HG03378 (cell line): ENCODE measurements around the gene STX19.

Source experiments
- ATAC-seq: cut with Tn5 transposase; IDR thresholded peaks from one replicate; pipeline ENCODE4 v1.9.1; 2021; ENCODE audit warnings: mild to moderate bottlenecking, moderate library complexity; ENCODE audit not compliant: unreplicated experiment

The STX19 gene

DNA sequence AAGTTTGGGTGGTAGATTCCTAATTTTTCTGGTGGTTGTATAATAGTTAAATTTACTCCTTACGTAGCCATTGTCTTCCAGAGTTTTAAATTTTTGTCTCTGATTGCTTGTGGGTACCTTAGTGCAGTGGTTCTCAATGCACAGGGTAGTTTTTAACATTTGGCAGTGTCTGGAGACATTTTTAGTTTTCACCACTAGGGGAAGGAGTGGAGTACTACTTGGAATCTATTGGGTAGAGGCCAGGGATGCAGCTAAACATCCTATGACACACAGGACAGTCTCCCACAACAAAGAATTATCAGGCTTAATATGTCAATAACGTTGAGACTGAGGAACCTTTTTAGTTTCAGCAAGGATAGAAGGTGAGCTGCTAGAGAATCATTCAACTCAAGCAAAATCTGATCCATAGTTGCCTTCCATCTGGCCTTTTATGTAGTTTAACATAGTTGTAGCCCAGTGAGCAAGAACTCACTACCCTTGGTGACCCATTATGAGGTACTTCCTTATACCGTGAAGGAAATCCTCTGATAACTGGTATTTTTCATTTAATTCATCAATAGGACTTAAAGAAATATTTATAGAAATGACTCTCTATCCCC, 8.6 kb upstream of the STX19 start:
- ATAC-seq, result peak; percentile 78

DNA sequence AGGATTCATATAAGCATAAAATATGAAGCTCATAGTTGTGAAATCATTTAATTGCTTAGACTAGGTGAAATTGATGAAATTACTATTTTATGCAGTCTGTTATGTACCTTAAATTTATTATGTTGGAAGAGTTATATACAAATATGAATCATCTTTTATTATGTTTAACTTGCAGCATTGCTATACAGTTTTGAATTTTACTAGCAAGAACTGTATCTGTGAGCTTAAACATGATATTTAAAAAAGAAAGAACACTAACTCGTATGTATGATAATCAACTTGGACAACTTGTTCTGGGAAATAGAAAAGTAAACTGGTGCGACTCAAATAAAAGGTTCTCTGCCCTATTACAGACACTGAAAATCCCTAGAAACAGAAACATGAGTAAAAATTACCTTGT, 1.8 kb downstream of the STX19 start:
- no peak for ATAC-seq

DNA sequence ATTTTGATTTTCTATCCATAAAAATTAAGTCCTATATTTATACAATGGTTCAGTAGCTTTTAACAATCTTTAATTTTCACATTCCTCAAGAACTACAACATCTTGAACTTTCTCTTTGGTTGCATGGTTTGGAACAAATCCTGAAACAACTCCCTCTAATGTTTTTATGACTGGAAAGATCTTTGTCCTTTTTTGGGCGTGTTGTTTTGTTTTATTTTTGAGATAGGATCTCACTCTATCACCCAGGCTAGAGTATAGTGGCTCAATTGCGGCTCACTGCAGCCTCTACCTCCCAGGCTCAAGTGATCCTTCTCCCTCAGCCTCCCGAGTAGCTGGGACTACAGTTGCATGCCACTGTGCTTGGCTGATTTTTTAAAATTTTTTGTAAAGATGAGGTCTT, 4.0 kb downstream of the STX19 start:
- no peak for ATAC-seq

DNA sequence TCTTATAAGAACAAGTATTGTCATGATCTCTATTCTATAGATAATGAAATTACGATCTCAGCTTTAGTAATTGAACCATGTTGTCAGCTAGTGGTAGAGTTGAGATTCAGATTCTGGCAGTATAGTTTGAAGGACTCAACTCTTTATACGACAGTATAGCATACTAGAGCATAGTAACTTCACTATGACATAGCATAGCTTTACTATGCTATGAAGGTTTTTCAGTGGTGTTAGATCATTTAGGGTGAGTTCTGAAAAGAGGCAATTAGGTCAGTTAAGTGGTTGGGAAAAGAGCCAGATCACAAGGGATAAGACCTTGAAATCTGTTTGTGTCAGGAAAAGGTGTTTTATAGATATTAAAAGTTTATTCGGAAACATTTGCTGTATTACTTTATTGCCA, 8.1 kb downstream of the STX19 start:
- ATAC-seq, result no peak

DNA sequence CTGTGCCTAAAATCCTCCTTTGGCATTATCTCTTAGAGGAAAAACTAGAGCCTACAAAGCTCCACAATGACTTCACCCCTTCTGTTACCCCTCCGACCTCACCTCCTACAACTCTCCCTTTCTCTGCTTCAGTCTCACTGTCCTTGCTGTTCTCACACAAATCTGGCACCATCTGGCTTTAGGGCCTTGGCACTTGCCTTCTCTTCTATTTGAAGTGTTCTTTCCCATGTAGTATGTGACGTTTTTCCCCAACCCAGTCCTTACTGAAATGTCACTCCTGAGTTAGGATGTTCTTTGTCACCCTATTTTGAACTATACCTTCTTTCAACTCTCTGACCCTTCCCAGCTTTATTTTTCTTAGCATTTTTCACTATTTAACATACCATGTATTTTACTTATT, 8.7 kb downstream of the STX19 start:
- no peak for ATAC-seq

DNA sequence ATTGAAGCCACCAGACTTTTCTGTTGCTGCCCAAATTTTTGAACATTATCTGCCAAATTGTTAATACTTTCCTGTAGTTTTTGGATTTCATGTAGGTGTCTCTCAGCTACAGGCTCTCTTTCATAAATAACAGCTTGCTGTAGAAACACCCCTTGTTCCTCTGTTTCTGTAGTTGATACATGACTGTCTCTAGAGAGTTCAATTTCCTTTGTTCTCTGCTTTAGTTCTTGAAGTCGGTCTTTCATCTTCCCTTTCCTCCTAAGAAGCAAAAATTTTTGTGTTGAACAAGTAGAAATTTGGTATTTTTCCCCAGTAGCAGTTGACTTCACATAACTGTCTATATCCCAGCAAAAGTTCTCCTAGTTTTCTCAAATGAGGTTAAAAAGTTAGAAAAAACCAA, 13.4 kb downstream of the STX19 start:
- no peak for ATAC-seq

DNA sequence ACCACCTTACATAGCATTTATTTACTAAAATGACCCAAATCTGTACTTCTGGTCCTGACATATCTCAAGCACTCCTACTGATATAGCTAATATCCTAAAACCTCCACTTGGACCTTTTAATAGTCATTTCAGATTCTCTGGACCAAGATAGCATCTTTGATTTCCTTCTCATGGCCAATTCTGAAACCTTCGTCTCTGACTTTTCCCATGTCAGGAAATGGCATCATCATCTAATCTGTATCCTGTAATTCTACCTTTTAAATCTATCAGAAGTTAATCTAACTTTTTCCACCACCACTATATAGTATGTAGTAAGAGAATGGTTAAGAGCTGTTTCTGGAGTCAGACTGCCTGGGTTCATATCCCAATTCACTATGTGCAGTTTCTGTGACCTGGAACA, 16.2 kb downstream of the STX19 start:
- no peak for ATAC-seq

DNA sequence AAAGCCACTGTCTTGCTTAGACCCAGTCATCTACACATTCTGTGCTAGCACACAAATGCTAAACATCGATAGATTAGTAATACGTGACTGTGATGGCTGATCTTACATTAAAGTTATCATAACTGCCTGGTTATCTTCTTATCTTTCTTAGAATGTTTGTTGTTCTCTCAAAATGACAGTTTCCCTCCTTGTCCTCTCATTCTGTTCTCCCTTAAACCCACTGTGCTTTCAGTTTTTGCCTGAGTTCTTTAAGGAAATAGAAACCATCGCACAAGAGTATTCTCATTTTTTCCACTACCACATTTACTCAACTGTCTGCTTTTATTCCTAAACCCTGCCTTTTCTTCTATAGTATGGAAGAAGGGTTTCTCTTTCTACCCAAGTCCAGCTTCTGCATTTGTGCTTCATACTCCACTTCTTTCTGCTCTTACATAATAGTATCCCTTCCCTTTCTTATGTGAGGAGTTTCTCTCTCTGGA, 17.1 kb downstream of the STX19 start:
- ATAC-seq, result no peak

DNA sequence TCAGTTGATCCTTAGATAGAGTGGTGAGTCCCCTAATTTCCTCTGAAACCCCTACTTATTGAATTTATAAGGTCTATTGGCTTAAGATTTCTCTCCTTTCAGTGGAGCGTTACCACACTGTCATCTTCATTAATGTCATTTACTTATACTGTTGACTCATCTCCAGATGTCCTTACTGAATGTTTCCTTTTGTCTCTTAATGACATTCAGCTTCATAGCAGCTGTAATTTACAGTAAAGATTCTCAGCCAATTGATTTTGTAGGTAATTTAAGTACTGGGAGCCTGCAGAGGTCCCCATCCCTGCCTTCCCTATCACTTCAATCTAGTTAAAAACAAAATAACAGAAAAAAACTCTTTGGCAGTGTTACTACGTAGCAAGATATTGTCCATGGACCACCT, 18.8 kb downstream of the STX19 start:
- no peak for ATAC-seq

DNA sequence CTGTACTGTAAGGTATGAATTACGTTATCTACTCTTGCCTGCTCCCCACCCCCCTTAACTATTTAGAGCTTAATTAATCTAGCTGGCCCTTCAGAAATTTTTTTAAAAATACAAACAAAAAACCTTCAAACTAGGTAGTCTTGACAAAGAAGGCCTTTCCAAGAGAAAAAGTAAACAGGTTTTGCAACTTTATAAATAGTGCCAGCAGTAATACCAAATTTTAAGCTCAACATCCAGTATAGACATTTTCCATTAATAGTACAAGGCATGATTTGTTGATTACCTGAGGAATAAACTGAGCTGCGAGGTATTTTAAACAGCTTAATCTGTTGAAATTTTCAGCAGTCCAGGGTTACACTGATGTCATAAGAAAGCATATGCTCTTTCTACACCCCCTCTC, 20.1 kb downstream of the STX19 start:
- ATAC-seq, result no peak

DNA sequence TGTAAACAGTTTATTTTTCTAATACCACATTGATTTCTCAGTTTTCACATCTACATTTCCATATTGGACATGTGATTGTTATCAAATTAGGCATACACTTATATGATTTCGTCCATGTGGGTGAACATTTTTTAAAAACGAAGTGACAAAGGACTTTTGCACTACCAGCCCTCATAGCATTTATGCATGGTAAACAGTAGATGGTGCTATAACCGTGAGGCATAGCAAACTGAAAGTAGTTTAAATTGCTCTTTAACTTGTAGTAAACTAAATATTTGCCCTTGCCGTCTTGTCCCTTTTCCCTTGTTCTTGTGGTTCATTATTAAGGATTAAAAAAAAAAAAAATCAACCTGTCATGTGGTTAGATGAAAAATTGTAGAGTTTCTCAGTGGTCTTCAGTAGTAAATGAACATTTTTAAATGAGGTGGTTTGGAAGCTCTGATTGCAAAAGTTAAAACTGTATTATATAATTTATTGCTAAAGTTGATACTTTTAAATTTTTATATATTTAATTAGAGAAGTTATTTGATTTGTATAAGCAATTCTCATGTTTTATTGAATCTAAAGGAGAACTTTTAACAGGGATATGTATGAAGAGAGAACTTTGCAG, 24.0 kb downstream of the STX19 start:
- ATAC-seq, result peak; percentile 96

DNA sequence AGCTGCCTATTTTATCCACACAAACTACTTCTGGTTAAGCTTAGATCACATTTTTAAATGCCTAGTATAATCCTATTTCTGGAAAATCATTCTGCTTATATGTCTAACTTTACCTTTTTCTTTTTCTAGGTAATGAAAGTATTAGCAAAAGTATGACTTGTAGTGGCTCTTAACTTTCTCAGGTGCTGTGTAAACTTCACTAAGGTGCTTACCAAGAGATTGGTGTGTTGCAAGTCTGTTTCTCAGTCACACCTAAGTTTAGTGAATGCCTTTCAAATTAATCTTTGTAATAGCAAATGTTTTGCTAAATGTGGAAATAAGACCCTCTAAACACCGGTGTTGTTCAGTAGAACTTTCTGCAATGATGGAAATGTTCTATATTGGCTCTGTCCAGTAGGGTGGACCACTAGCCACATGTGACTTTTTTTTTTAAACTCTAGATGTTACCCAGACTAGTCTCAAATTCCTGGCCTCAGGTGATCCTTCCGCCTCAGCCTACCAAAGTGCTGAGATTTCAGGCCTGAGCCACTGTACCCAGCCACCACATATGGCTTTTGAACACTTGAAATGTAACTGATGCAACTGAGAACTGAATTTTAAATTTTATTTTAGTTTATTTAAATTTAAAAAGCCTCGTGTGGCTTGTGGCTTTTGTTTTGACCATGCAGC, 26.4 kb downstream of the STX19 start:
- ATAC-seq, result no peak

DNA sequence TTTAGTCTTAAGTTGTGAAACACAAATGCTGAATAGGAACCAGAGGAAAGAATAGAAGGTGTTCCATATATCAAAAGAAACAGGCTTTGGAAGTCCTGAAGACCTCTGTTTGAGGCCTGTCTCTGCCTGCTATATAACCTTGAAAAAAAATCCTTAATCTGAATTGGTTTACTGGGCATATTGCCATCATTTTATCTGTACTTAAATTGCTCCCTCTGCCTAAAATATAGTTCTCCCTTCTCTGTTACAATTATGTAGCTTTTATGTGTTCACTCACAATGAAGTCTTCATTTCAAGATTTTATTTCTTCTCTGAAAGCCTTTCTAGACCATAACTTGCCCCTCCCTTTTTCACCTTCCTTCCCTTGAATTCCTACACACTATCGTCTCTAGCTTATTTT, 27.2 kb downstream of the STX19 start:
- no peak for ATAC-seq

DNA sequence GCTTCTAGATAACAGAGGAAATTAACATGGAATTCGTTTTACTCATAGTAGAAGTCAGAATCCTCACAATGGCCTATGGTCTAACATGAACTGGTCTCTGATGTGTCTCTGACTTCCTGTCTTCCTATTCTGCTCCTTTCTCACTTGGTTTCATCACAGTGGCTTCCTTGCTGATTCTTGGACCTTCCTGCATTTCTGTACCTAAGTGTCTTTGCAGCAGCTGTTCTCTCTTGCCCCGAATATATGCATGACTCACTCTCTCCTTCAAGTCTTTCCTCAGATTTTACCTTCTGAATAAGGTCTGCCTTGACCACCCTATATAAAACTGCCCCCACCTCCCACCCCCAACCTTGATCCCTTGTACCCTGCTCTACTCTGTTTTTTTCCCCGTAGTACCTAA, 34.3 kb downstream of the STX19 start:
- no peak for ATAC-seq

DNA sequence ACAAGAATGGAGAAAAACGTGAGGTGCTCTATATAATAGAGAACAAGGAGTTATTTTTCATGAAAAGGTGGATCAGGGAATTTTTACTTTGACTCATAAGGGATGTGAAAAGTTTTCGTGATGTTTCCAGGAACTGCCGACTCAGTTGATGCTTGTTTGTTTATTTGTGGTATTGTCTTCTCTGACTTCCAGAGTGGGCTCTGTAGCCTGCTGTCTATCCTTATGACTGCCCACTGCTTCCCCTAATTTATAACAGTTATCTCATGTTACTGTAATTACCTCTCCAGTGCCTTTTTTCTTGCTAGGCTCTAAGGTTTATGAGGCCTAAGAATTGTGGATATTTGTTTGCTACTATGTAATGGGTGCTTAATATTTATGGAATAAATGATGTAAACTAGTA, 36.2 kb downstream of the STX19 start:
- no peak for ATAC-seq

DNA sequence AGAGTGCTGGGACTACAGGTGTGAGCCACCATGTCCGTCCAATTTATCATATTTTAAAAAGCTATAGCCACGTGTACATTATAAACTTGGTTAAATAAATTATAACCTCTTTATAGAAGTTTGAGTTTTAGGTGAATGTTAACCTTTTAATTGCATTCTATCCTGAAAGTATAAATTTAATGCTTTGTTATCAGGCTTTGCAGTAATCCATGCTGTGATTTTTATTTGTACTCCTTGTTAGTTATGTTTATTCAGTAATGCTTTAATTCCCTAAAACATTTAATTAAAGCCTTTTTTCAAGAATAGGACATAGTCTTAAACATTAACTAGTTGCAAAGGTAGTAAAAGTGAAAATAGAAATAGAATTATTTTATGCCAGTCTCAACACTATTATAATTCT, 36.8 kb downstream of the STX19 start:
- ATAC-seq, result no peak

DNA sequence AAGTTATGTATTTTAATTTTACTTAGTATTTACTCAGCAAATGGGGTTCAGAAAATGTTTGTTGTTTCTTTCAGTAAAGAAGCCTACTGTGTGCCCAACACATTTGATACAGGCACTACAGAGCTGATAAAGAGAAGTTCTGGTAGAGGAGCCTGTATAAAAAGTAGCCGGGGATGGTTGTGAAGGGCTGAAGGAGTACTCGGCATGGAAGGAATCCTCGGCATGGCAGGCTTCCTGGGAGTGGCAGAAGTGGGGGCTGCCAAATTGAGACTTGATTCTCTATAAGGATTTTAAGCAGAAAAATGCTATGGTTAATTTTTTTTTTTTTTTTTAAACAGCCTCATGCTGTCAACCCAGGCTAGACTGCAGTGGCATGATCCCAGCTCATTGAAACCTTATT, 39.2 kb downstream of the STX19 start:
- ATAC-seq, result no peak

DNA sequence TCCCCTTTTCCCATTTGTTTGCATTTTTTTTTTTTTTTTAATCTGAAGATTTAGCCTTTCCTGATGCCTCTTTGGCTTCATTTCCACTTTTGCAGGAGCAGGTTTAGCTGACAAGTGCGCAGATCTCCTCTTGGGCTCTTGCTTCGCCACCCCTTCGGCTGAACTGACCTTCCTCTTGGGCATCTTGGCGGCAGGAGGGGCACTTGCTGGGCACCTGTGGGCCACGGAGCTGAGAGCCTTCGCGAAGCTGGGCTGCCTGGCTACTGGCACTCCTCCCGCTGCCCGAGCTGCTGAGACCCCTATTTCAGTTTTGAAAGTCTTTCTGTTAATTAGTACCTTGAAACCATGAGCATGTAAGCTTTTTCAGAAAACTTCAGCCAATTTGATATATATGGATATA, 39.6 kb downstream of the STX19 start:
- ATAC-seq, result no peak

DNA sequence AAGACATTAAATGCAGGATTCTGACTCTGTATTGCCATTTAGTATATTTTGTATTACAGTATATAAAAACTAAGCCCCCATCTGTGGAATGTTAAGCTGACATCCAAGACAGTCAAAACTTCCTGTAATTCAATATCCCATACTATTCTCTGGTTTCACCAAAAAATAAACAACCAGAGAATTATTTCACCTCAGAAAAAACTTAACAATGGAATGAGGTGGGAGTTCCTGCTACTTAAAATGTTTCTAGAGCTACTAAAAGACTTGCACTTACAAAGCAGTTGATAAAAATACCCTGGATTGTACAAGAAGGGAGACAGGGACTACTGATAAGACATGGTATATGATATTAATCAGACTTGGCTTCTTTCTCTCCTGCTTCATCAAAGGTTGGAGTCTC, 40.1 kb downstream of the STX19 start:
- no peak for ATAC-seq

DNA sequence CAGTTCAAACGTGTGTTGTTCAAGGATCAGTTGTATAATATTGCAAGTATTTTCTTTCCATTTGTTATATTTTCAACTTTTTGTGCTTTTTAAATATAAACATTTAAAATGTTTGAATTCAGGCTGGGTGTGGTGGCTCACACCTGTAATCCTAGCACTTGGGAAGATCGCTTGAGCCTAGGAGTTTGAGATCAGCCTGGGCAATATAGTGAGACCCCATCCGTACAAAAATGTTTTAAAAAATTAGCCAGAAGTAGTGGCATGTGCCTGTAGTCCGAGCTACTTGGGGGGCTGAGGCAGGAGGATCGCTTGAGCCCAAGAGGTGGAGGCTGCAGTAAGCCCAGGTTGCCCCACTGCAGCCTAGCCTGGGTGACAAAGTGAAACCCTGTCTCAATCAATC, 43.8 kb downstream of the STX19 start:
- ATAC-seq, result no peak

DNA sequence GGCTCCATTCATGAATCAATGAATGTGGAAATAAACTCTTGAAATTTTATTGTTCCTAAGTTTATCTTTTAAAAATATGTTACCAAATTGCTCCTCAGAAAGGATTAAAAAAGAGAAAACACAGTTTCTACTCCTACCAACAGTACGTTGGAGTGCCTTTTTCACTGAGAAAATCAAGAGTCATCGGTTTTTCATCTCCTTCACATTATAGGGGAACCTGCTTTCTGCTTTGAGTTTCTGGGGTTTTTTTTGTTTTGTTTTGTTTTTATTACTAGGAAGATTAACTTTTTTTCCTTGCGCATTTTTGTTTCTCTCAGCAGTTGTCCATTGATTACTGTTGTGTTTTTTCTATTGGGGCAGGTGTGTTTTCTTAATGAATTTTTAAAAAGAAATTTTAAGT, 45.0 kb downstream of the STX19 start:
- ATAC-seq, result no peak

DNA sequence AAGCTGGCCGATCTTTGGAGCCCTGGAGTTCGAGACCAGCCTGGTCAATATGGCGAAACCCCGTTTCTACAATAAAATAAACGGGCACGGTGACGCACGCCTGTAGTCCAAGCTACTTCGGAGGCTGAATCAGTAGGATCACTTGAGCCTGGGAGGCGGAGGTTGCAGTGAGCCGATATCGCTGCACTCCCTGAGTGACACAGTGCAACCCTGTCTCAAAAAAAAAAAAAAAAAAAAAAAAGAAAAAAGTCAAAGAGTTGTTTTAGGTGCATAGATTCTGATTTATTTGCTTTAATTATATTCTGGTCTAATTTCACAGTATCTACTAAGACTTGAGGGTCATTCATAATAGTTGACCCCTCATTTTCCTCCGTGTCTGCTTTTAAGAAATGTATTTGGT, 46.7 kb downstream of the STX19 start:
- ATAC-seq, result no peak
